GM18499 (cell line): ENCODE data around the gene S100A11.

Experiments used
- ATAC-seq: cut with Tn5 transposase; IDR thresholded peaks from one replicate; pipeline ENCODE4 v1.9.1; 2021; ENCODE audit warnings: moderate number of reproducible peaks; ENCODE audit not compliant: insufficient read depth, unreplicated experiment

Gene S100A11

GRCh38 chr1:152042030-152042429 is 5.2 kb upstream of the S100A11 start:
- ATAC-seq, result no peak

GRCh38 chr1:152039886-152040285 is 3.1 kb upstream of the S100A11 start:
- no peak for ATAC-seq

GRCh38 chr1:152039461-152039860 is 2.7 kb upstream of the S100A11 start:
- no peak for ATAC-seq

- no peak for ATAC-seq
Measured at GRCh38 chr1:152038871-152039270, 2.1 kb upstream of the S100A11 start.

GRCh38 chr1:152035539-152036266 is 1.1 kb downstream of the S100A11 start:
- no peak for ATAC-seq

- ATAC-seq, result no peak
Measured at GRCh38 chr1:152034654-152035538, 1.9 kb downstream of the S100A11 start.

- ATAC-seq, result no peak
Measured at GRCh38 chr1:152034324-152034653, 2.5 kb downstream of the S100A11 start.

GRCh38 chr1:152029929-152030211 is 6.9 kb downstream of the S100A11 start:
- ATAC-seq, result no peak

GRCh38 chr1:152029144-152029928 is 7.5 kb downstream of the S100A11 start:
- no peak for ATAC-seq

GRCh38 chr1:152026895-152027294 is 9.9 kb downstream of the S100A11 start:
- no peak for ATAC-seq

GRCh38 chr1:152024223-152024622 is 12.6 kb downstream of the S100A11 start:
- no peak for ATAC-seq

GRCh38 chr1:152023221-152023620 is 13.6 kb downstream of the S100A11 start:
- no peak for ATAC-seq

- ATAC-seq, result no peak
Measured at GRCh38 chr1:152022474-152022873, 14.3 kb downstream of the S100A11 start.

GRCh38 chr1:152021569-152021968 is 15.2 kb downstream of the S100A11 start:
- no peak for ATAC-seq

GRCh38 chr1:152020849-152021248 is 16.0 kb downstream of the S100A11 start:
- ATAC-seq, result no peak

- ATAC-seq, result no peak
Measured at GRCh38 chr1:152018537-152018936, 18.3 kb downstream of the S100A11 start.

GRCh38 chr1:152015766-152016165 is 21.0 kb downstream of the S100A11 start:
- ATAC-seq, result no peak

GRCh38 chr1:152014943-152015342 is 21.9 kb downstream of the S100A11 start:
- no peak for ATAC-seq

GRCh38 chr1:152013664-152014237 is 23.1 kb downstream of the S100A11 start:
- no peak for ATAC-seq

GRCh38 chr1:152009691-152010090 is 27.1 kb downstream of the S100A11 start:
- ATAC-seq, result no peak

- ATAC-seq, result no peak
Measured at GRCh38 chr1:152007047-152007446, 29.8 kb downstream of the S100A11 start.
